HPDE6-E6E7 (cell line): ENCODE data around the gene SLC6A3.
"Not testable (repeated sequence)": the region's sequence is repeated elsewhere in the genome, so short reads cannot be mapped to it uniquely, and the experiment has no call there.

Experiments
- DNase-seq: peaks from one replicate; pipeline ENCODE4 v3.0.0; 2011; ENCODE audit warnings: missing footprints; ENCODE audit errors: extremely low spot score

Gene SLC6A3

DNA sequence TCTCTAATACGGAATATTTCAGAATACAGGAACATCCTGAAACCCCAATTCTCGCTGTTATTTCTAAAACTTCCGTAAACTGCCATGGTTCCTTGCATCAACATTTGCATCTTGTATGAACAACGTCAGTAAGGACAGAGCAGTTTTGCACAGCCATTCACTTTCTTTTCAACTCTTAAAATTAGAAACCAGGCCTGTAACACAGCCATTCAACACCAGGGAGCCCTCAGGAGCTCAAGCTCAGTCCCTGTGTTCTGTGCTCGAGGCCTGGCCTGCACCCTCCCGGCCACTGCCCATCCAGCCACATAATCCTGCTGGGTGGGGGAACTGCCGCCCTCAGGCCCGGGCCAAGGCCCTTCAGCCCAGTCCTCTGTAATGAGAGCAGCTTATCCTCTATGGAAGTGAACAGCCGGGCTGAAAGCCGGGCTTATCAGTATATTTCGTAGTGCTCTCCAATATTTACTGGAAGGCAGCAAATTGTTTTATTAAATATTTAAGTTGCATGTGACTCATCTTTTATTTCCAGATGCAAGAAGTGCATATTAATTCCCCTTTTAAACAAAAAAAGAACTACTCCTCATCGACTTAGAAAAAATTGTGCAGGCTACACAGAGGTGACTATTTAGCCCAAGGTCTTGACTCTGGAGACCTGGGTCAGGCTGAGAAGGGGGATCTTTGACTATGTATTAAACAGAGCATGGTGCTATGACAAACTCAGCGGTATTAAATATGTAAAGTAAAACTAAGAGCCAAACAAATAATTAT is 33.2 kb upstream of the SLC6A3 start:
- DNase-seq: no peak

DNA sequence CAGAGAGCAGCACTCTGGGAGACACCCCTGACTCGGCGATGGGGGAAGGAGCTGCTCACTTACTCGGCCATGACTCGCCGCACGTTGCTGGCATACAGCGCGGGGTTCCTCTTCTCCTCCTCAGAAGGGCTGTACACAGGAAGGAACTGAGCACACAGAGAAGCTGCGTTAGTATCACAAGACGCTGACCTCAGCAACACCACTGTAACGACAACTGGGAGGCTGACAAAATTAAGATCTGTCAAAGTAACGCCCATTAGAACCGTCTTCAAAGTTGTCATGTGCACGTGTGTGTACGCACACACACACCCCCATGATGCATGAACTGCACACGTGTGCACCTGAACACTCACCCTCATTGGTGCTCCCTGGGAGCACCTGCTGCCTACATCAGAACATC is 32.1 kb upstream of the SLC6A3 start:
- no peak for DNase-seq

DNA sequence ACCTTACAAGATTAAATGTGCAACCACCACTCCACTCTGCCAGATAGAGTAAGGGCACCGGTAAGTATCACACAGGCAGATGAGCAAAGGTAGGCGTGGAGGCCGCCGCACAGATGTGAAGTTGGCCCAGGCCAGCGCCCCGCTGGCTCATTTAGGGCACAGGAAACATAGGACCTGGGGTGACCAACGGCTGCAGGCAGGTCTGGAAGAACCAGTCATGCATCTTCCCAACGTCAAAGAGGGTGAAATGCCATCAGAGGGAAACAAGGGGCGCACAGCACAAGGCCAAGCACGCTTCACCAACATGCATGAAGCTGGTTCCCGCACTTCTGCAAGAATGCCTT is 31.7 kb upstream of the SLC6A3 start:
- no peak for DNase-seq

DNA sequence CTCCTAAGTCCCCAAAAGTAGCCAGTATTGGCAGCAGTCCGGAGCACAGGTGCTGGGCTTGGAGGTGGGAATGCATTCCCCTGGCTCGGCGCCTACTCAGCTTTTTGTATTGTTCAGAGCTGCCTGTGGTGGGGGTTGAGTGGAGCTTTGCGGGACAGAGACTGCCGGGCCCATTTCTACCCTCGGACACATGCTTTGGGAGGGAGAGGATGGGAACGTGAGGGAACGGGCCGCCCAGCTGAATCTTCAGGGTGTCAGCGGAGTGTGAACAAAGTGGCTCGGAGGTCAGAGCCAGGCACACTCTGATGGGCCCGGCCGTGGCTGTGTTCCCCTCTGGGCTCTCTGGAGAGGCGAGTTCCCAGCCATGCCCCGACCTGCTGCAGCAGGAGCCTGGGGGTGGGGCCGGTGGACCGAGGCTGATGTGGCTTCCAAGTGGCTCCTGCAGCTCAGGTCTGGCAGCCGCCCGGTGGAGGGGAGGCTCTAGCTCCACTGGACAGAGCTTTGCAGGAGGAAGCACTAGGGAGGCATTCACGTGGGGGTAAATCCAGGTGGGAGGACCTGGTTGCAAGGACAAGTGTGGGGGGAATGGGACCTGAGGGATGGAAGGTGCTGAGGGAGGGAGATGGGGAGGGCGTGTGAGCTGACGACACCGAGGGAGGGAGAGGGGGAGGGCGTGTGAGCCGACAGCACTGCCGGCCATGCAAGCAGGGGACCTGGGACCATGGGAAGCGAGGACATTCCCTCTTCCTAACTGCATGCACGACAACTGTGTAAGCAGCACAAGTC is 31.1 kb upstream of the SLC6A3 start:
- no peak for DNase-seq

DNA sequence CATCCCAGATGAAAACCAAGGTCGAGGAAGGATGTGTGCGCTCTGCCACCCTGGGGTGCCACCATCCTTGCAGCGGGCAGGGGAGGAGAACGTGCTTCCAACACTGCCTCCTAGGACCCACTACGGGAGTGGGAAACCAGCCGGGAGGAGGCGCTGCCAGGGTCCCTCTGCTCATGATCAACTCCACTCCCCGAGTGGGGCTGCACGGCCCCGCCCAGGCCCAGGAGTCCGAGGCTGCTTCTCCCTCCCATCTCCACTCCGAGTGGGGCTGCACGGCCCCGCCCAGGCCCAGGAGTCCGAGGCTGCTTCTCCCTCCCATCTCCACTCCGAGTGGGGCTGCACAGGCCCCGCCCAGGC is 30.3 kb upstream of the SLC6A3 start:
- DNase-seq: not testable (repeated sequence)

DNA sequence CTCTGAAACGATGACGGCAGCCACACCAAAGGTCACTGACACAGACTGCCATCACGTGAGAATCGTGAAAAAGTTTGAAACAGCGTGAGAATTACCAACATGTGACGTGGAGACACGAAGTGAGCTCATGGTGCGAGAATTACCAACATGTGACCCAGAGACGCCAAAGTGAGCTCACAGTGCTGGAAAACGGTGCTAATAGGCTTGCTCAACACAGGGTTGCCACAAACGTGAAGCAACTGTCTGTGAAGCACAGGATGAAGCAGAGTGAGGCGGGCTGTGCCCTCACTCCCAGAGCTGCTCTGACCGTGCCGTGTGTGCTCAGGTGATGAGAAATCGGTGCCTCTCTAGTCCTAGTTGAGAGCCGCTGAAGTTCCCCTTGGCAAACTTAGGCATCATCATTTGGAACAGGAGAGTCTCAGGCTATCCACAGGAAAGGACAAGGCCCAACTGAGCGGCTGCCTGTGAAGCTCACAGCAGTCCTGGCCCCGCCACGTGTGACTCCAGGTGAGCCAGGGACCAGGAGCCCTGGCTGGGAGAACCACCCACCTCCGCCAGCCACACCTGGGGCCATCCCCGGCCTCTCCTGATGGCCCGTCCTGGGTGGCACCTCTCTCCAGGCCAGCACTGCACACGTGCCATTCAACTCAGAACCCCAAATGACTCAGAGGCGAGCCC is 29.8 kb upstream of the SLC6A3 start:
- no peak for DNase-seq

DNA sequence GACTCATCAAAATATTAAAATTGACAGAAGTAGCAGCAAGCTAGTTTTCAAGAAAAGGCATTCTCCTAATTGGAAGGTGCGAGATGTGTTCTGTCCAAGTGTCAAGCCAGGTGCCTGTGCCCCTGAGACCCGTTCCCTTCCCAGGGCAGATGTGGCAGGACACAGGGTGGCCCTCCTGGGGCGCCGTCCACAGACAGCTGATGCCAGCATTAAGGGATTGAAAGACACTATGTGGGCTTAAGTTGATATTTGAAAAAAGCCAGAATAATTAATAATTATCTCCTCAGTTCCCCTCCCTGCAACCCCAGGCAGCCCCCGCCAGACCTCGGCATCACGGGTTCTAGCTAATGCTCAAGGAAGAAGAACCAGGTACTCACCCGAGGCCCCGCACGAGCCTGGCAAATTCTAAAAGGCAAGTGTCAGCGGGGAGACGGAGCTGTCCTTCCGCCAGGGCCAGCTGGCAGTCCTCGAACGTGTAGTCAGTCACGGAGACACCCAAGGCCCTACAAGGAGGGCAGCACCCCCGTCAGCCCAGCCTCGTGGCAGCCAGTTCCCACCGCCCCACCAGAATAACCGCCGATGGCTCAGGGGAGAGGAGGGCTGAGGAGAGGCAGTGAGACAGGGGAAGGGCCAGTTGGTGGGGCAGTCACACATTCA is 29.1 kb upstream of the SLC6A3 start:
- no peak for DNase-seq

DNA sequence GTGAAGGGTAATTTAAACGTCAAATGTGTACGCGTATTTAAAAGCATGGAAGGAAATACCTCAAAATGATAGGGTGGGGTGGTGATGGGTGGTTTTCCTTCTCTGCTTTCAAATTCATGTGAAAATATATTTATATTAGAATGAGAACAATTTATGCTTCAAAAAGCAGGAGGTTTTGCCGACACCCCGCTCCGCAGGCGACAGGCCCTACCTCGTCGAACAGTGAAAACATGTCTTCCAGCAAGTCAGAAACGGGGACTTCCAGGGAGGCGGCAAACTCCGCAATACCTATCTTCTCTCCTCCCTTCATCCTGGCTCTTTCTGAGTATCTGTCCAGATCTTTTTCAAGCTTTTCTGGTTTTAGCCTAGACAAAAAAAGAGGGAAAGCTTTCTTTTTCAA is 28.5 kb upstream of the SLC6A3 start:
- DNase-seq: no peak

DNA sequence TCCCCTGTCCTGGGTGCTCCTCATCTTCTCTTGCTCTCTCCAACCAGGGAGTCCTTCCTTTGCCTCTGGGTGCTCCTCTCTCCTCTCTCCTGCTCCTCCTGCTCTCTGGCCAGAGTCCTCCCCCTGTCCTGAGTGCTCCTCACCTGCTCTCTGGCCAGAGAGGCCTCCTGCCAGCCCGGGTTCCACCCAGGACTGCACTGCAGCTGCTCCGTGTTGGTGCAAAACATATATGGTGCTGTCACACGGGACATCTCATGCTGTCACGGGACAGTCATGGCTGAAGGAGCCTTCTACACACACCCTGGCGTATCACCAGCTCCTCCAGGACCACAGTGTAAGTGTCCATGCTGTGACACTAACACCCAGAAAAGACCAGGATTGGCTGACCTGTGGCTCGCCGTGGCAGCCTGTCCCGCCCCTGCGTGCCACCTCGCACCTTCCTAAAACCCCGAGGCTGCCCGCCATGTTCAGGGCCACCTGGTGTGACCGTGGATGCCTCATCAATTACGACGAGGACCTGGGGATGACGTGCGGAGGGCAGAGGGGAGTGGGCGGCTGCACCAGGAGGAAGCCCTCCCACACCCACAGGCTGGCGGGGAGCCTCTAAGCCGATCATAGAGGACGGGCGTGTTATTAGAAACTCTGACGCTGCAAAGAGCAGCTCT is 27.9 kb upstream of the SLC6A3 start:
- DNase-seq: no peak

DNA sequence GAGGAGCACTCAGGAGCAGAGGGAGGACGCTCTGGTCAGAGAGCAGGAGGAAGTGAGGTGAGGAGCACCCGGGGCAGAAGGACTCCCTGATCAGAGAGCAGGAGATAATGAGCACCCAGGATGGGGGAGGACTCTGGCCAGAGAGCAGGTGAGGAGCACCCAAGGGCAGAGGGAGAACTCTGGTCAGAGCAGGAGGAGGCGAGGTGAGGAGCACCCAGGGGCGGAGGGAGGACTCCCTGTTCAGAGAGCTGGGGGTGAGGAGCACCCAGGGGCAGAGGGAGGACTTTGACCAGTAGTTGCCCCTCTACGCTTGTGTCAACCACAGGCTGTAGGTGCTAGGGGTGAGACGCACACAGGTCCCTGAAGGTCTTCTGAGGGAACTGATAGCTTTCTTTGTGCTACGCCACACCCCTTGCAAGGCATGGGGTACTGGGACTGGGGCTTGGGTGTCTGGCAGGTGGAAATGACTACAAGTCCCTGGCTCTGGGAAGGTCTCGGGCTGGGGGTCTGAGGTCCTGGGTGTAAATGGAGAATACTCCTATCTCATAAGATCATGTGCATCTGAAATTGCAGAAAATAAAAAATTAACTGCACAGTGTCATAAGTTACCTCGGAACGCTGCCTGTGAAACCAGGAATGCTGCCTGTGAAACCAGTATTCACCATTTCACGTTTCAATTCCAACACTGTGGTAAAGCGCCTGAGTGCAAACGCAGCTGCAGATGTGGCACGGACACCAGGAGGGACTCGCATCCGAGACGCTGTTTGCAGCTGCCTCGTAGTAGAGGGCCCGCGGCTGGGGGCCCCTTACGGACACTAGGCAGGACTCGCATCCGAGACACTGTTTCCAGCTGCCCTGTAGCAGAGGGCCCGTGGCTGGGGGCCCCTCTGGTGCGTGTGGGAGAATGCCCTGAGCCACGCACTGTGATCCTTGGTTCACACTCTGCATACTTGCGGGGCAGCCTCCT is 27.0 kb upstream of the SLC6A3 start:
- DNase-seq: no peak

DNA sequence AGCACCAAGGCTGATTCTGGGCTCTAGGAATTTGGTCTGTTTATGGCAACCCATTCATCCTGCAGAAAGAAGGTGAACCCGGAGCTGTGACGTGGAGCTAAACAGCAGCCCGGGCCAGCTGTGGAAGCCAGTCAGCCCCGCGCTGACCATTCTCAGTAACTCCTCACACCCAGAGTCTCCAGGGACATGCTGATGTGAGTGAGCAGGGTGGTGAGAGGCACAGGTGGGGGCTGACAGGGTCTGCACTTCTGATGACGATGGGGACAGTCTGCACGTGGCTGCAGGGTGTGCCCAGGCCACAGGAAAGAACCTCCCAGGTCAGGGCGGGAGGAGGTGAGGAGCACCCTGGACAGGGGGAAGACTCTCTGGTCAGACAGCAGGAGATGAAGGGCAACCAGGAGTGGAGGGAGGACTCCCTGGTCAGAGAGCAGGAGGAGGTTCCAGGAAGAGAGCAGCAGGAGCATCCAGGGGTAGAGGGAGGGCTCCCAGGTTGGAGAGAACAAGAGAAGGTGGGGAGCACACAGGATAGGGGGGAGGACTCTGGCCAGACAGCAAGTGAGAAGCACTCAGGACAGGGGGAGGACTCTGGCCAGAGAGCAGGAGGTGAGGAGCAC is 26.1 kb upstream of the SLC6A3 start:
- no peak for DNase-seq

DNA sequence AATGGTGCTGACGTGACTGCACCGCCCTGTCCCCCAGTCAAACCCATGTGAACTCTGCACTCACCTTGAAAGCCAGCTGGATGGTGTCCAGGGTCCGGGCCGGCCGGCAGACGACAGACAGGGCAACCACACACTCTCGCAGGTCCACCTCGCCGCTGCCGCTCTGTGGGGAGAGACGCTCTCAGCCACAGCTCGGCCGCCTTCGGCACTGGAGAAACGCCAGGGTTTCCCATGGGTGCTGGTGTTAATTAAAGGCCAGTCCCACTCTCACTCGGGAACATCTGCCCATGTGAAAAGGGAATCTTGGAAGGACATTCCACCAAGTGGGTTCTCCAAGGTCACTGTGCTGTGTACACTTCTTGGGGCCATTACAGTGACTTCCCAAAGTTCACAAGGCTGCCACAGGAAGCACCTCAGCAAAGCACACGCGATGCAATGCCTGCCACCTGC is 25.5 kb upstream of the SLC6A3 start:
- no peak for DNase-seq

DNA sequence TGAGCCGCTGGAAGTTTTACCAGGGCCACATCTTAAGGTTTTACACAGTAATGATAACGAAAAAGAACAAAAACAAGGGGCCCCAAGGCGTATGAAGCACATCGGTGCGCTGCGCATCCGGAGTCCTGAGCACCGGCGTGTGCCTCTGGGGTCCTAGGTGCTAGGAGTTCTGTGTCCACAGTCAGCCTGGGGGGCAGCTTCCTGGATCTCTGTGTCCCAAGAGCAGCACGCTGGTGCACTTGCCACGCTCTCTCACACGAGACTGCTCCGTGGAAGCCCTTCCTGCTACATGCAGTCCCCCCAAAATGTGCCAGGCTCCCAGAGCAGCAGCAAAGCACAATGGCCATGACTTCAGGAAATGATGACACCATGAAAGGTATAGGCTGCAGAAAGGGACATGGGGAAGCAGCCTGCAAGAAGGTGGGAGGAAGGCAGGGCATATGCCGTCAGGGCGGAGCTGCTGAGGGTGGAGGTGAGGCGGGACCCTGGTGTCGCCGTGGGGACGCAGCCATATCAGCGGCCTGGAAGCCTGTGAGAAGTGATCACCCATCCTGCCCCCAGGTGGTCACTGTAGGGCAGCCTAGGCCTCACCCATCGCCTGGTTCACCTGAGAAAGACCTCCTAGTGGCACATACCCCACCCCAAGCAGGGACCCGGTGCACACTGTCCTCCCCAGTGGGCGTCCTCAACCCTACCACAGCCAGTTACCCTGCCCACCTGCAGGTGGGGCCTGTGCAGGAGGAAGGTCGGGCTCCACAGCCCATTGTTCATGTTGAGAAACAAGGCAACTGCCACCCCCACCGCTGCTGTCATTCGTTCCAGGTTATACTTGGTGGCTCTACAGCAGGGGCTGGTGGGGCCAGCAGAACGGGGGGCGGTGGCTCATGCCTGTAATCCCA is 23.6 kb upstream of the SLC6A3 start:
- no peak for DNase-seq

DNA sequence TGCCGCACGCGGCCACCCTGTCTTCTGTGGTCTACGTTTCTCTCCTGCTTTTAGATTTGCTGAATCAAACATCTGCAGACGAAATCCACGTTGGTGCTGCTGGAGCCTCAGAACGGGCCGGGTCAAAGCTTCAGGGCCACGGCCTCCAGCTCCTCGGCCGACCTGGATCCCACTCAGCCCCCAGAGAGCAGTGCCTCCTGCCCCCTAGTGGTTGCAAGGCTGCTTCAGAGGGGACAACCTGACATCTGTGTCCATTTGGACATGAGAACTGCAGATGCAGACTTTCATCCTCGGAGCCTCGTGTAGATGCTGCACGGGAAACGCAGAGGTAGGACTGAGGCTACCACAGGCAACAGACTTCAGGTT is 23.0 kb upstream of the SLC6A3 start:
- DNase-seq: no peak

DNA sequence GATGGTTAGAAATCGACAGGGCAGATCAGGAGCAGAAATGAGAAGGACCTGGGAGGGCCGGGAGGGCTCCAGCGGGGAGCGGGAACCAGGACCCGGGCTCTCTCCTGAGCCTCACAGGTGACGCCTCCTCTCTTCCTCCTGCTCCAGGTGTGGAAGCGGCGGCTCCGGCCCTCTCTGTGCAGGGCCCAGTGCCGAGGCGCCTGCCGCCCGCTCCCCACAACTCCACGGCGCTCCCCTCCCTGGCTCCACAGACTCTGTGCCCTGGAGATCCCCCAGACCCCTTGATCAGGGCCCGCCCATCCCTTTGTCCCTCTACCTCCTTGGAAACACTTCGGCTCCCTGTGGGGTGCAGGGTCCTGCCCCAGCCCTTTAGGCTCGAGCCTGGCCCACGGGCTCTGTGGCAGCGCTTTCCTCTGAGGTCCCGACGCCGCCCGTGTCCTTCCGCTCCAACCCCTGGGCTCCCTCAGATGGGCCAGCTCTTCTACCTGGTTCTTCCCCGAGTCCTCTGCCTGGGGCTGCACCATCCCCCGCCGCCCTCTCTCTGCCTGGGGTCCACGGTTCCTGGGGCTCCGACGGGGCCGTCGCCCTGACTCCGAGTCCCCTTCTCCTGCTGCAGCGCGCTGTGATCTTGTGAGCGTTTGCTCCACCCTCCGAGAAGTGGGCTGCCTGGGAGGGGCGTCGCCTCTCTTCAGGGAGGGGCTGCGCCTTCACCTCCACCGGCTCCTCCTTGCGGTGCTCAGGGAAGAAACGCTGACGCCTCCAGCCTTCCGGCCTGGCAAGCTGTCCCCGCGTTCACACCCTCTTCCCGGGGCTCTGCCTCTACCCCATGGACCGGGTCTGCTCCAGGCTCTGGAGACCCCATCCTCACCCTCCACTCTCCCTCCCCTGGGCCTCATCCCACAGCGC is 22.4 kb upstream of the SLC6A3 start:
- no peak for DNase-seq

DNA sequence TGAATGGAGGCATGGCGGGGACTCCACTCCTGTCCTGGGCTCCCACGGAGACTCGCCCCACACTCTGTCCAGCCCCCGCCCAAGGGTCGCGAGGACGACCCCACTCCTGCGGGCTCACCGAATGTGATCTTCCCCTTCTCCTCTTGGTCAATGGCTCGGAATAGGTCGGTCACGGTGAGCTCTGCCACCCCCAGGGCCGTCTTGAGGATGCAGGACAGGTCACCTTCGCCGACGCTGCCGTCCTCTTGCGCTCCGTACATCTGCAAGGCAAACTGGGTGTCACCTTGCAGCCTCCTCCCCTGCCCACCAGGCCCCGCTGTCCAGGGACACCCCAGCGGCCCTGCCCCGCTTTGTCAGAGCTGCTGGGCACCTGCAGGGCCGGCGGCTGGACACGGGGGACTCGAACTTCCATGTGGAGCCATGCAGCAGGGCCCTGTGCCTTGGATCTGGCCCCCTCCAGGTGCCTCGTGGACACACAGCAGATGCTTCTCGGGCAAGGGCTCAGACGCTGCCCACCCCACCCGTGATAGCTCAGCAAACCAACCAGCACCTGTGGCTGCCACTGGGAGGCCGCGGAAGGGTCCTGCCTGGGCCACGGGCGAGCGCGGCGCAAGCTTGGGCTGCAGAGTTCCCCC is 21.5 kb upstream of the SLC6A3 start:
- DNase-seq: no peak

DNA sequence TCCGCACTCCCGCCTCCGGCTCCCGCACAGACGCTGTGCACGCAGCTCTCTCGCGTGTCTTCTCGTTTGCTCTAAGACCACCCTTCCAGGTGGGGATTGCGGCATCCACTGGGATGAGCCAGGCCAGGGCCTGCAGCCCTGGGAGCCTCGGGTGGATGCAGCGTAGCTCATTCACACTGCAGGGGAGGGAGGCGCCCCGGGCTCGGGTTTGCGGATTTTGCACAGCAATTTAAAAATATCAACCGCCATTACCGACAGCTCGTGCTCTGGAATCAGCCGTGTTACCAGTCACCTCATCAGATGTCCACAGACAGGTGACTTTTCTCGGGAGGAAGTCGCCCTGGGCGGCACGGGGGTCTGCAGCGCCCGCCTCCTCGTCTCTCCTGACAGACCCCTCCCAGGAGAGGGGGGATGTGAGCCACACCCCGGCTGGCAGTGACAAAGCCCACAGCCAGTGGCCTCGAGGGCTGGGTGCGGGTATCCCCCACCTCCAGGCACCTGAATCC is 20.8 kb upstream of the SLC6A3 start:
- DNase-seq: no peak
